Ovary (tissue), 9 donors: ENCODE measurements around the gene CIART. TPM values are rescaled to one million over a fixed set of nuclear protein-coding genes. Genes with fewer than 3 reads are reported as not detected.

ENCODE experiments used
- DNase-seq, 5 donors: peaks; one replicate each; pipeline ENCODE4 v3.0.0-alpha.2; 2019 to 2020
- H3K27ac ChIP-seq, 2 donors: fragments of 200-600 bp; one replicate each; pipeline versions ENCODE4 v1.5.1 to v1.8.0; 2019 to 2022
- H3K27me3 ChIP-seq: fragments of 200-600 bp; one replicate; pipeline ENCODE4 v1.8.0; 2022
- H3K36me3 ChIP-seq: fragments of 200-600 bp; sonication (generic); one replicate; pipeline ENCODE4 v1.5.1; 2019
- H3K4me1 ChIP-seq: one replicate; pipeline ENCODE4 v1.8.1; 2013; ENCODE audit warnings: mild to moderate bottlenecking, moderate library complexity; ENCODE audit not compliant: insufficient read depth
- H3K4me3 ChIP-seq: fragments of 200-600 bp; sonication (generic); one replicate; pipeline ENCODE4 v1.5.1; 2017
- H3K9me3 ChIP-seq, 2 donors: fragments of 200-600 bp in 1 of 2; sonication (generic) in 1 of 2; one replicate each; pipeline versions ENCODE4 v1.5.1 to v1.8.1; 2013 to 2019; ENCODE audit warnings: mild to moderate bottlenecking in 1 of 2, moderate library complexity in 1 of 2
- CTCF ChIP-seq, 3 donors: fragments of 450-650 bp in 2 of 3; fragments of 200-600 bp in 1 of 3; IDR thresholded peaks; one replicate each; pipeline versions ENCODE4 v1.5.1 to v1.8.0; 2016 to 2022; ENCODE audit warnings: antibody characterized with exemption in 3 of 3, mild to moderate bottlenecking in 1 of 3
- EP300 ChIP-seq: sonication (generic); formaldehyde crosslinking; IDR thresholded peaks from one replicate; pipeline ENCODE4 v1.6.1; 2017; ENCODE audit warnings: antibody characterized with exemption
- POLR2A ChIP-seq: fragments of 450-650 bp; IDR thresholded peaks from one replicate; pipeline ENCODE4 v1.6.1; 2017; ENCODE audit warnings: antibody characterized with exemption, mild to moderate bottlenecking, moderate library complexity
- WGBS, 3 donors: extraction: QIAGEN DNeasy Blood & Tissue Kit in 1 of 3; methylation state at CpG; one replicate each; pipeline versions ENCODE4 v1.1.5 to v1.1.7; 2013 to 2017; 5-methylcytosine and 5-hydroxymethylcytosine counted together
- intact Hi-C, 4 donors: fragments of 100-400 bp; cut with DNase I; formaldehyde crosslinking; loops; one replicate each; pipeline versions ENCODE4 v1.11.0 to v1.15.1; 2022 to 2023
- polyA plus RNA-seq, 2 donors: library from polyadenylated mRNA; stranded (reverse); fragments of 200-250 nt in 1 of 2; fragments of 350-450 nt in 1 of 2; fragmentation: Illumina TruSeq in 1 of 2; extraction: RNeasy Lipid Tissue Mini Kit (QIAGEN cat#74804) in 1 of 2; gene quantifications; one replicate each; pipeline ENCODE4 v1.2.3, GENCODE V29; 2013 to 2014
- total RNA-seq, 7 donors: library from RNA; depleted of rRNA in 2 of 7; stranded (reverse); fragments of >200 nt in 2 of 7; fragmentation: NEBNext Ultra II Directional in 3 of 7; extraction: Animal tissue kit (Norgen Biotek cat#: 25700) in 3 of 7; gene quantifications; one replicate each; pipeline versions ENCODE4 v1.1.0 to v1.2.4, GENCODE V29; 2016 to 2023
- donor health status: DM: no; HTN: no; CAD: no; lungs with moderate emphysema.
- donor health status: DM: no; HTN: no; CAD: no.
- donor health status: Bipolar disorder and iron deficiency.
- donor health status: DM: yes; HTN: yes; CAD: no.
- donor health status: DM: no; HTN: no; CAD: no.
- donor health status: DM: yes; HTN: yes; CAD: no.

Gene CIART
- total and polyA plus RNA-seq, 9 donors = 3.6 to 22.5 (median 10.8) TPM

- Histone ChIP-seq H3K27ac (no peak overlapping the region), H3K27me3 (no peaks in the 10 kb centered on the region), H3K36me3 (no peaks in the 10 kb centered on the region), H3K4me1 (peaks cover 4% of the 10 kb centered on the region), H3K4me3 (no peak overlapping the region), H3K9me3 (no peaks in the 10 kb centered on the region)
- 24 to 29% (median 27%) methylated on average over 14 of the region's 14 CpGs for WGBS, 3 donors
- TF ChIP-seq EP300 = no peak
- TF ChIP-seq POLR2A = no peak
- TF ChIP-seq CTCF (IDR thresholded peaks at IDR 0.05) = no peak
- peak in 1 of 5 donors; percentile 19 for DNase-seq
- intact Hi-C loops = no loop called here
Observed at GRCh38 chr1:150256554-150257341, 25.6 kb upstream of the CIART start.

- 35 to 43% (median 36%) methylated on average over 13 of the region's 13 CpGs for WGBS, 3 donors
- H3K36me3 ChIP-seq = no peaks in the 10 kb centered on the region
- DNase-seq = peak in 3 of 5 donors; percentile 34 to 45 (median 45)
- no peak within 1 kb of the TSS for H3K4me3 ChIP-seq
- H3K27ac ChIP-seq = peak within 1 kb of the TSS in 1 of 2 donors; percentile 72
- no peaks in the 10 kb centered on the region for H3K27me3 ChIP-seq
- TF ChIP-seq EP300 (no peak), POLR2A (no peak), CTCF (IDR thresholded peaks at IDR 0.05) (no peak)
- peaks cover 4% of the 10 kb centered on the region for H3K4me1 ChIP-seq
- intact Hi-C loops = no loop called here
- H3K9me3 ChIP-seq = no peaks in the 10 kb centered on the region
Observed at GRCh38 chr1:150257624-150258585, 24.4 kb upstream of the CIART start, which contains the start of gene CA14. TSS of gene CA14 (plus strand) at chr1:150257774. CDS start at chr1:150258129, 355 bp downstream.

GRCh38 chr1:150259217-150259616, 23.1 kb upstream of the CIART start:
- Histone ChIP-seq H3K36me3 (no peaks in the 10 kb centered on the region), H3K9me3 (no peaks in the 10 kb centered on the region), H3K27me3 (no peaks in the 10 kb centered on the region), H3K27ac (peak overlapping the region; percentile 50 to 72), H3K4me1 (peaks cover 4% of the 10 kb centered on the region), H3K4me3 (no peak overlapping the region)
- 33 to 41% (median 36%) methylated on average over 4 of the region's 4 CpGs for WGBS, 3 donors
- peak in 3 of 5 donors; percentile 44 to 53 (median 46) for DNase-seq
- intact Hi-C loops = no loop called here
- TF ChIP-seq POLR2A (no peak), CTCF (IDR thresholded peaks at IDR 0.05) (no peak), EP300 (no peak)
